HepG2 (cell line): Measurements from ENCODE around the gene AFDN. TPM values are rescaled to one million over a fixed set of nuclear protein-coding genes. Genes with fewer than 3 reads are reported as not detected.

Experiments used
- ADNP ChIP-seq: sonication (generic); formaldehyde crosslinking; IDR thresholded peaks from 2 replicates; pipeline ENCODE4 v1.4.0; 2020; ENCODE audit warnings: missing genetic modification reagents
- DNMT3B ChIP-seq: conservative IDR thresholded peaks from 2 replicates; pipeline ENCODE4 v1.6.1; 2016; ENCODE audit warnings: missing biosample characterization, control low read depth
- GMEB1 ChIP-seq: sonication (generic); formaldehyde crosslinking; IDR thresholded peaks from 2 replicates; pipeline ENCODE4 v1.5.1; 2020; ENCODE audit warnings: missing genetic modification reagents, mild to moderate bottlenecking, borderline replicate concordance
- HNRNPUL1 ChIP-seq: fragments of 200-400 bp; formaldehyde crosslinking; IDR thresholded peaks from 2 replicates; pipeline ENCODE4 v1.6.1; 2017; ENCODE audit warnings: low read depth, mild to moderate bottlenecking, low read length, moderate library complexity
- SIX4 ChIP-seq: sonication (generic); formaldehyde crosslinking; IDR thresholded peaks from 2 replicates; pipeline ENCODE4 v1.4.0; 2020; ENCODE audit warnings: missing genetic modification reagents
- SP4 ChIP-seq: sonication (generic); formaldehyde crosslinking; IDR thresholded peaks from 2 replicates; pipeline ENCODE4 v1.8.1; 2023; ENCODE audit warnings: mild to moderate bottlenecking, missing genetic modification reagents
- TAF15 ChIP-seq: fragments of 200-400 bp; formaldehyde crosslinking; IDR thresholded peaks from one replicate; pipeline ENCODE4 v1.6.1; 2018; ENCODE audit warnings: mild to moderate bottlenecking, low read depth, low read length; ENCODE audit not compliant: poor library complexity, severe bottlenecking
- ZNF619 ChIP-seq: sonication (generic); formaldehyde crosslinking; IDR thresholded peaks from 2 replicates; pipeline ENCODE4 v1.4.0; 2020; ENCODE audit warnings: mild to moderate bottlenecking, missing genetic modification reagents
- ZNF891 ChIP-seq: sonication (generic); formaldehyde crosslinking; IDR thresholded peaks from 2 replicates; pipeline ENCODE4 v1.5.0; 2020; ENCODE audit warnings: mild to moderate bottlenecking, missing genetic modification reagents
- polyA plus RNA-seq, 8 experiments: library from polyadenylated mRNA; depleted of rRNA in 3 of 8; stranded (reverse) in 7 of 8; unstranded in 1 of 8; fragments of >200 nt; fragmentation: Illumina TruSeq in 4 of 8; extraction: Trizol in 4 of 8; gene quantifications; 2 replicates each; pipeline versions ENCODE4 v1.2.1 to v1.2.3, GENCODE V29; 2011 to 2016; ENCODE audit warnings: low read depth in 4 of 8, missing spikeins in 1 of 8, mixed read lengths in 1 of 8; ENCODE audit not compliant: insufficient read depth in 1 of 8
- total RNA-seq, 5 experiments: library from RNA; depleted of rRNA; stranded (reverse); fragments of >200 nt; fragmentation: Illumina TruSeq; extraction: Trizol; gene quantifications; 2 replicates each; pipeline ENCODE4 v1.2.3, GENCODE V29; 2016; ENCODE audit warnings: low read depth in 1 of 5
- TF ChIP-seq, protein P1 (sequence below): sonication (generic); formaldehyde crosslinking; IDR thresholded peaks from 2 replicates; pipeline ENCODE4 v1.8.1; 2023; ENCODE audit warnings: mild to moderate bottlenecking, moderate library complexity, missing genetic modification reagents
- TF ChIP-seq, protein P2 (sequence below): sonication (generic); formaldehyde crosslinking; conservative IDR thresholded peaks from 2 replicates; pipeline ENCODE4 v1.4.0; 2020; ENCODE audit warnings: mild to moderate bottlenecking, missing genetic modification reagents, moderate library complexity
- TF ChIP-seq, protein P3 (sequence below): sonication (generic); formaldehyde crosslinking; conservative IDR thresholded peaks from 2 replicates; pipeline ENCODE4 v1.4.0; 2020; ENCODE audit warnings: missing genetic modification reagents
- TF ChIP-seq, protein P4 (sequence below): sonication (generic); formaldehyde crosslinking; IDR thresholded peaks from 2 replicates; pipeline ENCODE4 v1.4.0; 2020; ENCODE audit warnings: missing genetic modification reagents

The AFDN gene
- total and polyA plus RNA-seq, 2 of the 13 experiments (the other 11 are each of a cell fraction or from before 2014, with no cell fraction given): 136 to 151 TPM

- TF ChIP-seq DNMT3B (CRISPR knock-in tag) (no peak; the same call in 1 of the 2 replicates), TAF15 (no peak), HNRNPUL1 (no peak), ADNP (no peak), GMEB1 (CRISPR knock-in tag) (no peak), ZNF619 (CRISPR knock-in tag) (no peak), SIX4 (0 out of 2 replicates have a peak, but pooled peaks have one; percentile 53), ZNF891 (CRISPR knock-in tag) (no peak), SP4 (CRISPR knock-in tag) (no peak)
- TF ChIP-seq, protein P1, sequence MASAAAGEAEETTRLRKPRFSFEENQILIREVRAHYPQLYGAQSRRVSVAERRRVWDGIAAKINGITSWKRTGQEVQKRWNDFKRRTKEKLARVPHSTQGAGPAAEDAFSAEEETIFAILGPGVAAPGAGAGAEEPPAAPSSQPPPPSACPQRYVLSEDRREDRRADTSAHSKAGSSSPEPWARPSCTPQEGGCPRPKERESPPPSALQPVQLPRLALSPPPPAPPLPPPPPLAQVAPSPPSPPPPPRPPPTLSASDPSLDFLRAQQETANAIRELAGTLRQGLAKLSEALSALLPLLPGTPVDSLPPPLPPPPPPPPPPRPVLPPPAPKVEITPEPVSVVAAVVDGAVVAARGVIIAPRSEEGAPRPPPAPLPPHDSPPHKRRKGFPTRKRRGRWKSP (CRISPR knock-in tag): peak; percentile 39; the same call in 1 of the 2 replicates
- TF ChIP-seq, protein P2, sequence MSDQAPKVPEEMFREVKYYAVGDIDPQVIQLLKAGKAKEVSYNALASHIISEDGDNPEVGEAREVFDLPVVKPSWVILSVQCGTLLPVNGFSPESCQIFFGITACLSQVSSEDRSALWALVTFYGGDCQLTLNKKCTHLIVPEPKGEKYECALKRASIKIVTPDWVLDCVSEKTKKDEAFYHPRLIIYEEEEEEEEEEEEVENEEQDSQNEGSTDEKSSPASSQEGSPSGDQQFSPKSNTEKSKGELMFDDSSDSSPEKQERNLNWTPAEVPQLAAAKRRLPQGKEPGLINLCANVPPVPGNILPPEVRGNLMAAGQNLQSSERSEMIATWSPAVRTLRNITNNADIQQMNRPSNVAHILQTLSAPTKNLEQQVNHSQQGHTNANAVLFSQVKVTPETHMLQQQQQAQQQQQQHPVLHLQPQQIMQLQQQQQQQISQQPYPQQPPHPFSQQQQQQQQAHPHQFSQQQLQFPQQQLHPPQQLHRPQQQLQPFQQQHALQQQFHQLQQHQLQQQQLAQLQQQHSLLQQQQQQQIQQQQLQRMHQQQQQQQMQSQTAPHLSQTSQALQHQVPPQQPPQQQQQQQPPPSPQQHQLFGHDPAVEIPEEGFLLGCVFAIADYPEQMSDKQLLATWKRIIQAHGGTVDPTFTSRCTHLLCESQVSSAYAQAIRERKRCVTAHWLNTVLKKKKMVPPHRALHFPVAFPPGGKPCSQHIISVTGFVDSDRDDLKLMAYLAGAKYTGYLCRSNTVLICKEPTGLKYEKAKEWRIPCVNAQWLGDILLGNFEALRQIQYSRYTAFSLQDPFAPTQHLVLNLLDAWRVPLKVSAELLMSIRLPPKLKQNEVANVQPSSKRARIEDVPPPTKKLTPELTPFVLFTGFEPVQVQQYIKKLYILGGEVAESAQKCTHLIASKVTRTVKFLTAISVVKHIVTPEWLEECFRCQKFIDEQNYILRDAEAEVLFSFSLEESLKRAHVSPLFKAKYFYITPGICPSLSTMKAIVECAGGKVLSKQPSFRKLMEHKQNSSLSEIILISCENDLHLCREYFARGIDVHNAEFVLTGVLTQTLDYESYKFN: 0 out of 2 replicates have a peak, but pooled peaks have one; percentile 29
- TF ChIP-seq, protein P3, sequence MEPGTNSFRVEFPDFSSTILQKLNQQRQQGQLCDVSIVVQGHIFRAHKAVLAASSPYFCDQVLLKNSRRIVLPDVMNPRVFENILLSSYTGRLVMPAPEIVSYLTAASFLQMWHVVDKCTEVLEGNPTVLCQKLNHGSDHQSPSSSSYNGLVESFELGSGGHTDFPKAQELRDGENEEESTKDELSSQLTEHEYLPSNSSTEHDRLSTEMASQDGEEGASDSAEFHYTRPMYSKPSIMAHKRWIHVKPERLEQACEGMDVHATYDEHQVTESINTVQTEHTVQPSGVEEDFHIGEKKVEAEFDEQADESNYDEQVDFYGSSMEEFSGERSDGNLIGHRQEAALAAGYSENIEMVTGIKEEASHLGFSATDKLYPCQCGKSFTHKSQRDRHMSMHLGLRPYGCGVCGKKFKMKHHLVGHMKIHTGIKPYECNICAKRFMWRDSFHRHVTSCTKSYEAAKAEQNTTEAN (CRISPR knock-in tag): no peak
- TF ChIP-seq, protein P4, sequence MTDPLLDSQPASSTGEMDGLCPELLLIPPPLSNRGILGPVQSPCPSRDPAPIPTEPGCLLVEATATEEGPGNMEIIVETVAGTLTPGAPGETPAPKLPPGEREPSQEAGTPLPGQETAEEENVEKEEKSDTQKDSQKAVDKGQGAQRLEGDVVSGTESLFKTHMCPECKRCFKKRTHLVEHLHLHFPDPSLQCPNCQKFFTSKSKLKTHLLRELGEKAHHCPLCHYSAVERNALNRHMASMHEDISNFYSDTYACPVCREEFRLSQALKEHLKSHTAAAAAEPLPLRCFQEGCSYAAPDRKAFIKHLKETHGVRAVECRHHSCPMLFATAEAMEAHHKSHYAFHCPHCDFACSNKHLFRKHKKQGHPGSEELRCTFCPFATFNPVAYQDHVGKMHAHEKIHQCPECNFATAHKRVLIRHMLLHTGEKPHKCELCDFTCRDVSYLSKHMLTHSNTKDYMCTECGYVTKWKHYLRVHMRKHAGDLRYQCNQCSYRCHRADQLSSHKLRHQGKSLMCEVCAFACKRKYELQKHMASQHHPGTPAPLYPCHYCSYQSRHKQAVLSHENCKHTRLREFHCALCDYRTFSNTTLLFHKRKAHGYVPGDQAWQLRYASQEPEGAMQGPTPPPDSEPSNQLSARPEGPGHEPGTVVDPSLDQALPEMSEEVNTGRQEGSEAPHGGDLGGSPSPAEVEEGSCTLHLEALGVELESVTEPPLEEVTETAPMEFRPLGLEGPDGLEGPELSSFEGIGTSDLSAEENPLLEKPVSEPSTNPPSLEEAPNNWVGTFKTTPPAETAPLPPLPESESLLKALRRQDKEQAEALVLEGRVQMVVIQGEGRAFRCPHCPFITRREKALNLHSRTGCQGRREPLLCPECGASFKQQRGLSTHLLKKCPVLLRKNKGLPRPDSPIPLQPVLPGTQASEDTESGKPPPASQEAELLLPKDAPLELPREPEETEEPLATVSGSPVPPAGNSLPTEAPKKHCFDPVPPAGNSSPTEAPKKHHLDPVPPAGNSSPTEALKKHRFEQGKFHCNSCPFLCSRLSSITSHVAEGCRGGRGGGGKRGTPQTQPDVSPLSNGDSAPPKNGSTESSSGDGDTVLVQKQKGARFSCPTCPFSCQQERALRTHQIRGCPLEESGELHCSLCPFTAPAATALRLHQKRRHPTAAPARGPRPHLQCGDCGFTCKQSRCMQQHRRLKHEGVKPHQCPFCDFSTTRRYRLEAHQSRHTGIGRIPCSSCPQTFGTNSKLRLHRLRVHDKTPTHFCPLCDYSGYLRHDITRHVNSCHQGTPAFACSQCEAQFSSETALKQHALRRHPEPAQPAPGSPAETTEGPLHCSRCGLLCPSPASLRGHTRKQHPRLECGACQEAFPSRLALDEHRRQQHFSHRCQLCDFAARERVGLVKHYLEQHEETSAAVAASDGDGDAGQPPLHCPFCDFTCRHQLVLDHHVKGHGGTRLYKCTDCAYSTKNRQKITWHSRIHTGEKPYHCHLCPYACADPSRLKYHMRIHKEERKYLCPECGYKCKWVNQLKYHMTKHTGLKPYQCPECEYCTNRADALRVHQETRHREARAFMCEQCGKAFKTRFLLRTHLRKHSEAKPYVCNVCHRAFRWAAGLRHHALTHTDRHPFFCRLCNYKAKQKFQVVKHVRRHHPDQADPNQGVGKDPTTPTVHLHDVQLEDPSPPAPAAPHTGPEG: no peak
Measured at GRCh38 chr6:167855825-167856425, 29.2 kb downstream of the AFDN start (continued).
